Activated CD8-positive, alpha-beta memory T cell treated with anti-CD3 and anti-CD28 coated beads, Interleukin-2, amount 50 U/mL, for 4 hours (primary cell): ENCODE measurements around the gene AKNAD1.
"Not testable (repeated sequence)": the region's sequence is repeated elsewhere in the genome, so short reads cannot be mapped to it uniquely, and the experiment has no call there.

Experiments used
- DNase-seq: peaks from one replicate; pipeline ENCODE4 v3.0.0-alpha.2; 2020

AKNAD1 gene, protein sequence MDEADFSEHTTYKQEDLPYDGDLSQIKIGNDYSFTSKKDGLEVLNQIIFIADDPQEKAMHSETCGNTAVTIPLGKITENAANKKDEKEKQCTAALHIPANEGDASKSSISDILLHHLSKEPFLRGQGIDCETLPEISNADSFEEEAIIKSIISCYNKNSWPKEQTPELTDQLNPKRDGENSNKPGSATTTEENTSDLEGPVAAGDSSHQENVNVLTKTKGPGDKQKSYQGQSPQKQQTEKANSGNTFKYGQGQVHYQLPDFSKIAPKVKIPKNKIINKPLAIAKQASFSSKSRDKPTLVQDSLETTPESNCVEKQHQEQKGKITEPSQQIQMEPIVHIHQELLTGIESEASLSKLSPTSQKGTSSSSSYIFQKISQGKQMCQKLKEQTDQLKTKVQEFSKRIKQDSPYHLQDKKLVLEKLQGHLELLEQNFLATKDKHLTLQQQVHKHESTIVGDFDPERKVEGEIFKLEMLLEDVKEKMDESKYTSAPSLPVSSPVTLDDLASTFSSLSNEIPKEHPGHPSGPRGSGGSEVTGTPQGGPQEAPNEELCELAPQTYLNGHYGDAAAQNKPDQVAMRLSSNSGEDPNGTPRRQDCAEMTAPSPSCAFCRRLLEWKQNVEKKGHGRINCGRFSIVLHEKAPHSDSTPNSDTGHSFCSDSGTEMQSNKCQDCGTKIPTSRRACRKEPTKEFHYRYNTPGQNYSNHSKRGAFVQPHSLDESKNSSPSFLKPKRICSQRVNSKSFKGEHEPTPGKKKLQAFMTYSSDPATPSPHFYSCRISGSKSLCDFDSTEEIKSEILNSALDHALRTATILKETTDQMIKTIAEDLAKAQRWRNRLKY

GRCh38 chr1:108856994-108857393 lies at the start of gene AKNAD1:
Gene AKNAD1, minus strand, starts transcription at chr1:108857094. Its CDS starts 4,430 bp downstream, at chr1:108852664.
- DNase-seq, result no peak

GRCh38 chr1:108901106-108901505 lies 44.2 kb upstream of the AKNAD1 start:
- no peak for DNase-seq

- DNase-seq, result no peak
Measured at GRCh38 chr1:108897865-108898720, 41.2 kb upstream of the AKNAD1 start.

- no peak for DNase-seq
Measured at GRCh38 chr1:108896146-108897145, 39.6 kb upstream of the AKNAD1 start.

- no peak for DNase-seq
Measured at GRCh38 chr1:108893141-108893530, 36.2 kb upstream of the AKNAD1 start.

GRCh38 chr1:108892356-108893140 lies 35.7 kb upstream of the AKNAD1 start:
- no peak for DNase-seq

DNA sequence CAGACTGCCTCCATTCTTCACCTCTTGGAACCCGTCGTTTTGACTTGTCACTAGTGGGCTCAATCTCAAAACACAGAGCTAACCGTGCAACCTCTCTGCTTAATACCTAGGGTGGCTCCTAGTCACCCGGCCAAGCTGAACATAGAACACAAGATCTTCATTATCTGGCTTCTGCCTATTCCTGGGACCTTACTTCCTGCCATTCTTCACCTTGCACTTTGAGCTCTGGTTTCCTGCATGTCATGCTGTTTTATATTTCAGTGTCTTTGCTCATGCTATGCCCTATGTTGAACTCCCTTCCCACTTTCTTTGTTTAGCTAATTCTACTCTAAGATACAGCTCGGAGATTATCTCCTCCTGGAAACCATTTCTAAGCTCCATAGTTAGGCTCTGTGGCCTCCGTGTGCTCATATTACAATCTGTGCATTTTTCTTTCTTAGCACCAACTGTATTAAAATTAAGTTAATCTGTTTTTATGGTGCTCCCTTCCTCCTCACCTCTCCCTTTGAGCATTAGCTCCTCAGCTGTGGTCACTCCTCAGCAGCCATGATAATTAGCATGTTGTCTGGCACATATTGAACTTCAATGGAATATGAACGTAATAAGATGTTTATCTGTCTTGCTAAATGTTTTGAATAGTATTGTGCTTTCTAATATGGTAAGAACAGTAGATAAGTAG lies 33.0 kb upstream of the AKNAD1 start:
- DNase-seq, result no peak

GRCh38 chr1:108889006-108889645 lies 32.2 kb upstream of the AKNAD1 start:
- DNase-seq, result not testable (repeated sequence)

DNA sequence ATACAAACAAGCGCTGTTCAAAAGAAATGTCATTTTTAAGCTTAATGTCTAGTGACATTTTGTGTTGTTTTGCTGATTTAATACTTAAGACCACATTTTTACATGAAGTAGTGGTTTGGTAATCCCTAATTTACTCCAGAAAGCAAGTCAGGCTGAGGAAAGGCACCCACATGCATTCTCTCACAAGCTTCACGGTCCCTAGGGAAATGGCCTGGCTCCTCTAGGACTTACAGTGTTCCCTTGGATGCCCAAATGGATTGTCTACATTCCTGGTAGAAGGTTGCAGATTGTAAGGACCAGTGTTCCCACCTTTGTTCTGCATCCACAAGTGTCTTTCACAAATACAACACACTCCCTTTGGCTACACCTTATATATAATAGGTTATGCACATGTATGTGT lies 29.4 kb upstream of the AKNAD1 start:
- DNase-seq, result no peak

DNA sequence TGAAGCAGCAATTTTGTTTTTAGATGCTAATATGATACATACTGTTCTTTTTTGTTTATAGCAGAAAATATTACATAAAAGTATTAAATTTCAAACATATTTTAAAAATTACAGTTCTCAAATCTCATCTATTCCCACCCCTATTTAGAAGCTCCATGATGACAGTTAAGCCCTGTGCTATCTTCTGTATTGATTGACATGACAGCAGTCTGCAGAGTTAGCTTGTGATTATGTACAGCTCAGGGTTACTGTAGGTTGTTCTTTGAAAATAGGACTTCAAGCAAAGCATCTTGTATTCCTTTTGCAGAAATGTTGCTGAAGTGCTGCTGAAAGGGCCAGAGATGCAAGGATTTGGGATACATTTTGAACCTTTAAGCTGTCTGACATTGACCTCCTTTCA lies 28.1 kb upstream of the AKNAD1 start:
- no peak for DNase-seq

GRCh38 chr1:108882837-108883236 lies 25.9 kb upstream of the AKNAD1 start:
- DNase-seq, result no peak

- no peak for DNase-seq
Measured at GRCh38 chr1:108881369-108881768, 24.5 kb upstream of the AKNAD1 start.

DNA sequence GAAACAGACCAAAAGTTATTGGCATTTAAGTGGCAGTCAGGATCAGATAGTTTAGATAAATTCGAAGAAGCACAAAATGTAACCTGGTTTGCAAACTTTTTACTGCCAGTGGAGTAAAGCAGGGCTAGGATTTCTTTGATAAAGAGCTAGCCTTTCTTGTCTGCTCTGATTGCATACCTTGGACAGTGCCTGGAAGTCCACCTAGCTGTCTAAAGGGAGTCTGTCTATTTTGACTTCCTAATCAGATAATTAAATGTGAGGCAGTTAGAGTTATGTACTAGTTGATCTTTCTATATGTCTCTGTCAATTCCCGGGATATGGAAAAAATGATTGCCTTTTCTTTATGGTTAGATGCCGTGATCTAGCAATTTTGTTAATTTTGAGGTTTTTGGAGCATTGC lies 24.0 kb upstream of the AKNAD1 start:
- no peak for DNase-seq

- no peak for DNase-seq
Measured at GRCh38 chr1:108878678-108879077, 21.8 kb upstream of the AKNAD1 start.

GRCh38 chr1:108878160-108878469 lies 21.2 kb upstream of the AKNAD1 start:
- DNase-seq, result no peak

- no peak for DNase-seq
Measured at GRCh38 chr1:108877348-108878159, 20.7 kb upstream of the AKNAD1 start.

GRCh38 chr1:108871050-108871724 lies 14.3 kb upstream of the AKNAD1 start:
- no peak for DNase-seq

GRCh38 chr1:108865316-108865910 lies 8.5 kb upstream of the AKNAD1 start:
- no peak for DNase-seq
